Gastrocnemius medialis (tissue), 4 donors: ENCODE data around the gene DCUN1D3. TPM values are rescaled to one million over a fixed set of nuclear protein-coding genes. Genes with fewer than 3 reads are reported as not detected.

Experiments
- total RNA-seq, 4 donors: library from RNA; depleted of rRNA; stranded (reverse); fragments of >200 nt; gene quantifications; one replicate each; pipeline versions ENCODE4 v1.1.0 to v1.2.3, GENCODE V29; 2016

DCUN1D3 gene
- total RNA-seq, 4 donors from 2014 or later: 7.6 to 10.5 (median 8.3) TPM

Other genes with a start within 250 kb of the DCUN1D3 start
- gene ACSM1, start 202.7 kb downstream of the DCUN1D3 start, total RNA-seq: not detected
- gene THUMPD1, start 158.5 kb downstream of the DCUN1D3 start, total RNA-seq: 10 to 100 TPM; 42.0 to 61.7 (median 53.8) TPM
- under 1 TPM in 2 of 4 donors, not detected in 2; 0.20 to 0.49 TPM for gene ACSM3, start 136.3 kb downstream of the DCUN1D3 start, total RNA-seq
- gene ERI2, start 93.9 kb downstream of the DCUN1D3 start, total RNA-seq: 10 to 100 TPM in 2 of 4 donors, 1 to 10 TPM in 2; 3.0 to 30.5 (median 9.8) TPM
- 1 to 10 TPM in 2 of 4 donors, under 1 TPM in 2; 0.52 to 3.1 (median 1.6) TPM for gene REXO5, start 93.8 kb downstream of the DCUN1D3 start, total RNA-seq
- 10 to 100 TPM; 36.4 to 74.7 (median 38.8) TPM for gene LYRM1, start 413 bp upstream of the DCUN1D3 start, total RNA-seq